A673 (cell line): ENCODE data around the gene TRIM32. TPM values are rescaled to one million over a fixed set of nuclear protein-coding genes. Genes with fewer than 3 reads are reported as not detected.

ENCODE experiments used
- BruUV-seq: library from RNA; stranded (reverse); fragments of 400-500 nt; replicated peaks from 2 replicates; lab custom pipeline; 2021; lab: Mats Ljungman, UMichigan
- CTCF ChIA-PET: fragments of 300-600 bp; sonication (Branson Sonifier 250); formaldehyde crosslinking; loops from one replicate; lab custom pipeline; 2022; ENCODE audit warnings: antibody characterized with exemption; lab: Charles Lee
- POLR2A ChIA-PET: fragments of 300-600 bp; sonication (Branson Sonifier 250); formaldehyde crosslinking; loops from one replicate; lab custom pipeline; 2022; ENCODE audit warnings: antibody characterized with exemption; ENCODE audit not compliant: low non-redundant PET; lab: Charles Lee
- DNase-seq: peaks from one replicate; pipeline ENCODE4 v3.0.0-alpha.2; 2015; ENCODE audit warnings: low spot score
- H3K27ac ChIP-seq: fragments of 200-600 bp; sonication (generic); 2 replicates; pipeline ENCODE4 v1.5.1; 2016; ENCODE audit warnings: mixed run types, low read depth, mild to moderate bottlenecking, mixed read lengths, antibody characterized with exemption, low read length; ENCODE audit not compliant: poor library complexity, severe bottlenecking
- H3K27me3 ChIP-seq: fragments of 200-600 bp; sonication (generic); replicated peaks from 2 replicates; pipeline ENCODE4 v1.6.1; 2017; ENCODE audit warnings: mixed run types, low read depth, mild to moderate bottlenecking, mixed read lengths, antibody characterized with exemption, low read length; ENCODE audit not compliant: insufficient read depth, poor library complexity
- H3K36me3 ChIP-seq: fragments of 200-600 bp; sonication (generic); 2 replicates; pipeline ENCODE4 v1.6.1; 2016; ENCODE audit warnings: mixed run types, mild to moderate bottlenecking, mixed read lengths, antibody characterized with exemption, low read length; ENCODE audit not compliant: insufficient read depth, poor library complexity, severe bottlenecking
- H3K4me1 ChIP-seq: fragments of 200-600 bp; sonication (generic); 2 replicates; pipeline ENCODE4 v1.6.1; 2017; ENCODE audit warnings: mixed run types, mild to moderate bottlenecking, mixed read lengths, antibody characterized with exemption, low read length; ENCODE audit not compliant: insufficient read depth, poor library complexity, severe bottlenecking
- H3K4me3 ChIP-seq: fragments of 200-600 bp; sonication (generic); 2 replicates; pipeline ENCODE4 v1.5.1; 2016; ENCODE audit warnings: low read depth, mixed run types, mild to moderate bottlenecking, mixed read lengths, low read length; ENCODE audit not compliant: poor library complexity, severe bottlenecking
- H3K9me3 ChIP-seq: fragments of 200-600 bp; sonication (generic); 2 replicates; pipeline ENCODE4 v1.6.1; 2016; ENCODE audit warnings: mixed run types, low read depth, mild to moderate bottlenecking, mixed read lengths, antibody characterized with exemption, low read length; ENCODE audit not compliant: poor library complexity, severe bottlenecking
- EZH2 ChIP-seq: fragments of 200-600 bp; sonication (generic); IDR thresholded peaks from 2 replicates; pipeline ENCODE4 v1.6.1; 2017; ENCODE audit warnings: borderline replicate concordance, low read depth, mild to moderate bottlenecking, mixed read lengths, antibody characterized with exemption, low read length; ENCODE audit not compliant: poor library complexity, severe bottlenecking
- intact Hi-C: fragments of 100-400 bp; cut with micrococcal nuclease; formaldehyde crosslinking; loops from one replicate; pipeline ENCODE4 v1.10.0; 2022; ENCODE audit not compliant: unreplicated experiment
- total RNA-seq: library from RNA; stranded (reverse); gene quantifications from 2 replicates; pipeline ENCODE4 v1.2.3, GENCODE V29; 2021
- TF ChIP-seq, protein P1 (sequence below): fragments of 300-800, 200-600 bp; sonication (generic); conservative IDR thresholded peaks from 2 replicates; pipeline ENCODE4 v1.5.1; 2017; ENCODE audit warnings: low read depth, mild to moderate bottlenecking, antibody characterized with exemption, low read length, moderate library complexity, mixed read lengths

Gene TRIM32
- total RNA-seq, 1 experiment from 2014 or later: 28.9 TPM

DNA sequence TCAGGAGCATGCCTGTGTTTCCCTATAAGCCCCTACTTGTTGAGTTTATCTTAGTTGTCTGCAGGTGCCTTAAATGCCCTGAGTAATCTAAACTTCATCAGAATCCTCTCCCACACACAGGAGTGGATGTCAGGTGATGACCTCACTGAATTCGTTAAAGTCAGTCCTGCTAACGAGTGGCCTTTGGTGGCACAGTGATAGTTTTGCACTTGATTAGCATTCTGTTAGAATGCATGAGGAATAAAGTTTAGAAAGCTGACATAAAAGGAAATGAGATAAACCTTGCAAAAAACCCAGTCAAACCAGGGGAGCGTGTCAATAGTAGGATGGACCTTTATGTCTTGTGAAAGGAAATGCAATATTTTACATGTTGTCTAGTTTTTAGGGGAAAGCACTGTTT lies 4.5 kb downstream of the TRIM32 start:
- no peak overlapping the region for H3K27ac ChIP-seq
- BruUV-seq: no TSS peak
- POLR2A ChIA-PET: no interaction called here
- DNase-seq: no peak
- intact Hi-C loops: no loop called here
- TF ChIP-seq EZH2: no peak
- TF ChIP-seq, protein P1, sequence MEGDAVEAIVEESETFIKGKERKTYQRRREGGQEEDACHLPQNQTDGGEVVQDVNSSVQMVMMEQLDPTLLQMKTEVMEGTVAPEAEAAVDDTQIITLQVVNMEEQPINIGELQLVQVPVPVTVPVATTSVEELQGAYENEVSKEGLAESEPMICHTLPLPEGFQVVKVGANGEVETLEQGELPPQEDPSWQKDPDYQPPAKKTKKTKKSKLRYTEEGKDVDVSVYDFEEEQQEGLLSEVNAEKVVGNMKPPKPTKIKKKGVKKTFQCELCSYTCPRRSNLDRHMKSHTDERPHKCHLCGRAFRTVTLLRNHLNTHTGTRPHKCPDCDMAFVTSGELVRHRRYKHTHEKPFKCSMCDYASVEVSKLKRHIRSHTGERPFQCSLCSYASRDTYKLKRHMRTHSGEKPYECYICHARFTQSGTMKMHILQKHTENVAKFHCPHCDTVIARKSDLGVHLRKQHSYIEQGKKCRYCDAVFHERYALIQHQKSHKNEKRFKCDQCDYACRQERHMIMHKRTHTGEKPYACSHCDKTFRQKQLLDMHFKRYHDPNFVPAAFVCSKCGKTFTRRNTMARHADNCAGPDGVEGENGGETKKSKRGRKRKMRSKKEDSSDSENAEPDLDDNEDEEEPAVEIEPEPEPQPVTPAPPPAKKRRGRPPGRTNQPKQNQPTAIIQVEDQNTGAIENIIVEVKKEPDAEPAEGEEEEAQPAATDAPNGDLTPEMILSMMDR: no peak
- peaks cover 16% of the 10 kb centered on the region for H3K4me1 ChIP-seq
- no peaks in the 10 kb centered on the region for H3K27me3 ChIP-seq
- CTCF ChIA-PET: no interaction called here
- H3K4me3 ChIP-seq: no peak overlapping the region
- H3K9me3 ChIP-seq: no peaks in the 10 kb centered on the region
- no peaks in the 10 kb centered on the region for H3K36me3 ChIP-seq

DNA sequence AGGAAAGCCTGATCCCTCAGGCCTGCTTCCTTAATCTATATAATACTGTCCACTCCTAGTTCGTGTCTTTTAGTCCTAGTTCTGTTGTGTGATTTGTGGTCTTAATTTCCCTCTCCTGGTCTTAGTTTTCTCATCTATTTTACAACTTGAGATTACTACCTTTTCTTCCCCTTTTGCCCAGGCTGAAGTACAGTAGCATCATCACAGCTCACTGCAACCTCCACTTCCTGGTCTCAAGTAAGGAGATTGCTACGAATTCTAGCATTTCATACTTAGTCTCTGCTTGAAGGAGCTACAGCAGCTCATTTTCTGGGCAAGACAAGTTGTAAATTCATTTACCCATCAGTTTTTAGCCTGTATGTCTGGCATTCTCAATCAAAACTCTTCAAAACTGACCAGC lies 5.5 kb downstream of the TRIM32 start:
- Histone ChIP-seq H3K4me3 (no peak overlapping the region), H3K36me3 (peaks cover 1% of the 10 kb centered on the region), H3K4me1 (peaks cover 16% of the 10 kb centered on the region), H3K27ac (no peak overlapping the region), H3K27me3 (no peaks in the 10 kb centered on the region), H3K9me3 (no peaks in the 10 kb centered on the region)
- no TSS peak for BruUV-seq
- ChIA-PET CTCF (no interaction called here), POLR2A (no interaction called here)
- intact Hi-C loops: no loop called here
- TF ChIP-seq EZH2: no peak
- TF ChIP-seq, protein P1: no peak
- DNase-seq: no peak

DNA sequence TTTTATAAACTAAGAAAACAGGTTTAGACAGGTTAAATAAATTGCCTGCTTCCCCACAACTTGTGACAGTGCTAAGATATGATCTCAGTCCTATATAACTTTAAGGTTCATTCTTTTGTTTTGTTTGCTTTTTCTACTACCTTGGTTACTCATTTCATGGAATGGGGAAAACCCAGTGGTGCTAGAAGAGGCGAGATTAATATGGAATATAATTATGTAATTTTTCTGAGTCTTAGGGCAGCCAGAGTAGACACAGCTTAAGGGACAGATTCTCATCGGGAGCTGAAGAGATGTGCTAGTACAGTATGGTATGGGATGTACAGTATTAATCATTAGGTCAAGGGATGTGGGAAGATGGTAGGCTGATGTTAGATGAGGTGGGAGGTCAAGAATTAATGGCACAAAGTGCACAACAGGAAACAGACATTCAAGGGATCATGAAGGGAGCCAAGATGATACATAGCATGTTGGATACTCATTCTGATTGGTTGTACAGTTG lies 6.2 kb downstream of the TRIM32 start:
- BruUV-seq: no TSS peak
- no peak for DNase-seq
- Histone ChIP-seq H3K27me3 (no peaks in the 10 kb centered on the region), H3K4me3 (no peak overlapping the region), H3K27ac (no peak overlapping the region), H3K4me1 (peaks cover 14% of the 10 kb centered on the region), H3K9me3 (no peaks in the 10 kb centered on the region), H3K36me3 (peaks cover 8% of the 10 kb centered on the region)
- ChIA-PET POLR2A (no interaction called here), CTCF (no interaction called here)
- TF ChIP-seq, protein P1: no peak
- no peak for TF ChIP-seq EZH2
- intact Hi-C loops: no loop called here
